CD14-positive monocyte (primary cell): Measurements from ENCODE around the gene HIGD1C. TPM values are rescaled to one million over a fixed set of nuclear protein-coding genes. Genes with fewer than 3 reads are reported as not detected.

Experiments
- DNase-seq, 3 donors: peaks; one replicate each; pipeline ENCODE4 v3.0.0-alpha.2; 2011 to 2022
- H2AFZ ChIP-seq: 2 replicates; pipeline ENCODE4 v1.6.0; 2012; ENCODE audit warnings: mild to moderate bottlenecking, low read depth, low read length, inconsistent platforms; ENCODE audit not compliant: insufficient read depth, poor library complexity, severe bottlenecking
- H3K27ac ChIP-seq, 2 donors: 1 replicate in 1 of 2; 2 replicates in 1 of 2; pipeline ENCODE4 v1.5.1; 2012 to 2013; ENCODE audit warnings: low read length in 2 of 2, control low read depth in 1 of 2, inconsistent platforms in 1 of 2, low read depth in 1 of 2, mild to moderate bottlenecking in 1 of 2
- H3K27me3 ChIP-seq, 2 donors: one replicate each; pipeline versions ENCODE4 v1.6.0 to v1.6.1; 2011 to 2013; ENCODE audit warnings: low read length in 2 of 2; ENCODE audit not compliant: control insufficient read depth in 2 of 2, insufficient read depth in 2 of 2
- H3K36me3 ChIP-seq, 2 donors: replicated peaks in 1 of 2; 1 replicate in 1 of 2; 2 replicates in 1 of 2; pipeline versions ENCODE4 v1.5.1 to v1.6.1; 2012 to 2013; ENCODE audit warnings: low read length in 2 of 2, control low read depth in 1 of 2, inconsistent platforms in 1 of 2, mild to moderate bottlenecking in 1 of 2; ENCODE audit not compliant: insufficient read depth in 2 of 2, control insufficient read depth in 1 of 2
- H3K4me1 ChIP-seq, 2 donors: 1 replicate in 1 of 2; 2 replicates in 1 of 2; pipeline versions ENCODE4 v1.5.1 to v1.6.1; 2012 to 2013; ENCODE audit warnings: low read length in 2 of 2, control low read depth in 1 of 2, inconsistent platforms in 1 of 2, mild to moderate bottlenecking in 1 of 2, moderate library complexity in 1 of 2; ENCODE audit not compliant: insufficient read depth in 2 of 2, control insufficient read depth in 1 of 2
- H3K4me2 ChIP-seq: replicated peaks from 2 replicates; pipeline ENCODE3; 2012; ENCODE audit warnings: low read length, moderate library complexity, mild to moderate bottlenecking; ENCODE audit not compliant: poor library complexity, severe bottlenecking; ENCODE audit errors: extremely low read depth
- H3K4me3 ChIP-seq, 3 experiments: fragments of 200-600 bp in 1 of 3; sonication (generic) in 1 of 3; replicated peaks in 1 of 3; 1 replicate in 2 of 3; 2 replicates in 1 of 3; pipeline ENCODE4 v1.5.1; 2011 to 2013; ENCODE audit warnings: low read length in 3 of 3, mild to moderate bottlenecking in 3 of 3, control low read depth in 2 of 3, low read depth in 2 of 3, inconsistent platforms in 1 of 3, moderate library complexity in 1 of 3
- H3K79me2 ChIP-seq: 2 replicates; pipeline ENCODE4 v1.6.0; 2012; ENCODE audit warnings: mild to moderate bottlenecking, control low read depth, inconsistent platforms, low read length, moderate library complexity; ENCODE audit not compliant: insufficient read depth
- H3K9ac ChIP-seq: 2 replicates; pipeline ENCODE4 v1.6.0; 2017; ENCODE audit warnings: low read length, mild to moderate bottlenecking; ENCODE audit not compliant: insufficient read depth, poor library complexity, severe bottlenecking
- H3K9me3 ChIP-seq, 2 donors: replicated peaks in 1 of 2; 1 replicate in 1 of 2; 2 replicates in 1 of 2; pipeline versions ENCODE4 v1.5.1 to v1.6.1; 2012 to 2013; ENCODE audit warnings: low read length in 2 of 2, control low read depth in 1 of 2; ENCODE audit not compliant: control insufficient read depth in 1 of 2, insufficient read depth in 1 of 2
- H4K20me1 ChIP-seq: 2 replicates; pipeline ENCODE4 v1.6.0; 2012; ENCODE audit warnings: mild to moderate bottlenecking, low read length, control low read depth, moderate library complexity; ENCODE audit not compliant: insufficient read depth
- H3K27ac Mint-ChIP-seq, 7 donors: one replicate each; pipeline ENCODE4 v1.8.0; 2020; ENCODE audit warnings: mild to moderate bottlenecking in 7 of 7, mixed read lengths in 7 of 7, moderate library complexity in 6 of 7, inconsistent platforms in 2 of 7
- H3K27me3 Mint-ChIP-seq, 3 donors: one replicate each; pipeline ENCODE4 v1.8.0; 2021 to 2022; ENCODE audit warnings: low read depth in 3 of 3, mild to moderate bottlenecking in 3 of 3, mixed read lengths in 3 of 3, moderate library complexity in 3 of 3, inconsistent platforms in 1 of 3
- H3K36me3 Mint-ChIP-seq, 2 donors: one replicate each; pipeline ENCODE4 v1.8.0; 2020; ENCODE audit warnings: mixed read lengths in 2 of 2, inconsistent platforms in 1 of 2, mild to moderate bottlenecking in 1 of 2
- H3K4me1 Mint-ChIP-seq: one replicate; pipeline ENCODE4 v1.8.0; 2020; ENCODE audit warnings: mild to moderate bottlenecking, mixed read lengths
- H3K4me3 Mint-ChIP-seq, 2 donors: one replicate each; pipeline ENCODE4 v1.8.0; 2020; ENCODE audit warnings: mild to moderate bottlenecking in 2 of 2, mixed read lengths in 2 of 2, moderate library complexity in 1 of 2
- H3K9me3 Mint-ChIP-seq, 7 donors: one replicate each; pipeline ENCODE4 v1.8.0; 2020 to 2022; ENCODE audit warnings: mixed read lengths in 7 of 7, mild to moderate bottlenecking in 6 of 7, moderate library complexity in 6 of 7, inconsistent platforms in 2 of 7
- WGBS: methylation state at CpG from one replicate; pipeline ENCODE4 v1.1.5; 2013; ENCODE audit warnings: missing lambda C conversion rate; ENCODE audit not compliant: insufficient coverage; 5-methylcytosine and 5-hydroxymethylcytosine counted together
- intact Hi-C, 2 donors: fragments of 100-400 bp; cut with micrococcal nuclease; formaldehyde crosslinking; loops; one replicate each; pipeline versions ENCODE4 v1.15.0 to v1.15.1; 2023
- polyA plus RNA-seq, 3 donors: library from polyadenylated mRNA; depleted of rRNA in 1 of 3; unstranded in 2 of 3; stranded (reverse) in 1 of 3; fragments of 300-500 nt in 2 of 3; fragments of >200 nt in 1 of 3; fragmentation: Illumina TruSeq in 2 of 3; gene quantifications; 1 replicate in 2 of 3; 2 replicates in 1 of 3; pipeline ENCODE4 v1.2.3, GENCODE V29; 2012 to 2021
- TF ChIP-seq, protein P1 (sequence below): fragments of 200-600 bp; IDR thresholded peaks from one replicate; pipeline ENCODE4 v1.8.0; 2022; ENCODE audit warnings: antibody characterized with exemption, mild to moderate bottlenecking

The HIGD1C gene
- polyA plus RNA-seq, 3 donors, result not detected

DNA sequence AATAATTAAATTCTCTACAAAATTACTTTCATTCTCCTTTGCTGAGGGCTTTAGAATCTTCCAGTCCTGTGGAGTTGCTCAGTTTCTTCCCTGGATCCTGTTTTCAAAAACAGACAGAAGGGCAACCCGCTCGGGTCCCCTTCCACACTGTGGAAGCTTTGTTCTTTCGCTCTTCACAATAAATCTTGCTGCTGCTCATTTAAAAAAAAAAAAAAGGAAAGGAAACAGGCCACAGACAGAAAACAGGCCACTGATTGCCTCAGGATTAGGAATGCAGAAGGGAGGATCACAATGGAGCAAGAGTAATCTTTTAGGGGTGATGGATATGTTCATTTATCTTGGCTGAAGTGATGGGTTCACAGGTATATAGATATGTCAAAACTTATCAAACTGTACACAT is 29.5 kb upstream of the HIGD1C start:
- H2AFZ ChIP-seq, result peak overlapping the region; percentile 60
- peak overlapping the region; percentile 16 for H3K9ac ChIP-seq
- no CpG with 5 or more reads among the region's 3 CpGs for WGBS
- Mint-ChIP-seq H3K27me3 (peaks cover 0 to 2% (median 0%) of the 10 kb centered on the region in 3 donors), H3K4me3 (peak overlapping the region; percentile 25 to 65), H3K27ac (peak overlapping the region; percentile 81 to 98 (median 88)), H3K9me3 (peaks cover 3 to 7% (median 6%) of the 10 kb centered on the region in 7 donors), H3K36me3 (no peaks in the 10 kb centered on the region), H3K4me1 (peaks cover 45% of the 10 kb centered on the region)
- H3K4me2 ChIP-seq, result peak overlapping the region; percentile 99
- TF ChIP-seq, protein P1, sequence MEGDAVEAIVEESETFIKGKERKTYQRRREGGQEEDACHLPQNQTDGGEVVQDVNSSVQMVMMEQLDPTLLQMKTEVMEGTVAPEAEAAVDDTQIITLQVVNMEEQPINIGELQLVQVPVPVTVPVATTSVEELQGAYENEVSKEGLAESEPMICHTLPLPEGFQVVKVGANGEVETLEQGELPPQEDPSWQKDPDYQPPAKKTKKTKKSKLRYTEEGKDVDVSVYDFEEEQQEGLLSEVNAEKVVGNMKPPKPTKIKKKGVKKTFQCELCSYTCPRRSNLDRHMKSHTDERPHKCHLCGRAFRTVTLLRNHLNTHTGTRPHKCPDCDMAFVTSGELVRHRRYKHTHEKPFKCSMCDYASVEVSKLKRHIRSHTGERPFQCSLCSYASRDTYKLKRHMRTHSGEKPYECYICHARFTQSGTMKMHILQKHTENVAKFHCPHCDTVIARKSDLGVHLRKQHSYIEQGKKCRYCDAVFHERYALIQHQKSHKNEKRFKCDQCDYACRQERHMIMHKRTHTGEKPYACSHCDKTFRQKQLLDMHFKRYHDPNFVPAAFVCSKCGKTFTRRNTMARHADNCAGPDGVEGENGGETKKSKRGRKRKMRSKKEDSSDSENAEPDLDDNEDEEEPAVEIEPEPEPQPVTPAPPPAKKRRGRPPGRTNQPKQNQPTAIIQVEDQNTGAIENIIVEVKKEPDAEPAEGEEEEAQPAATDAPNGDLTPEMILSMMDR, result no peak
- H3K4me3 ChIP-seq, result peak overlapping the region in 1 of 3 experiments; percentile 98
- no peaks in the 10 kb centered on the region for H3K36me3 ChIP-seq
- H3K27me3 ChIP-seq, result no peaks in the 10 kb centered on the region
- H4K20me1 ChIP-seq, result peaks cover 23% of the 10 kb centered on the region
- H3K4me1 ChIP-seq, result peaks cover 26 to 42% of the 10 kb centered on the region in 2 donors
- DNase-seq, result no peak
- peaks cover 0 to 5% of the 10 kb centered on the region in 2 donors for H3K9me3 ChIP-seq
- peaks cover 34% of the 10 kb centered on the region for H3K79me2 ChIP-seq
- intact Hi-C loops, result loop anchor here in 1 of 2 donors (10.0 kb wide), 1 partner anchor 1218 kb away; the partner anchor contains the start of gene FMNL3
- H3K27ac ChIP-seq, result peak overlapping the region in 1 of 2 donors; percentile 83

DNA sequence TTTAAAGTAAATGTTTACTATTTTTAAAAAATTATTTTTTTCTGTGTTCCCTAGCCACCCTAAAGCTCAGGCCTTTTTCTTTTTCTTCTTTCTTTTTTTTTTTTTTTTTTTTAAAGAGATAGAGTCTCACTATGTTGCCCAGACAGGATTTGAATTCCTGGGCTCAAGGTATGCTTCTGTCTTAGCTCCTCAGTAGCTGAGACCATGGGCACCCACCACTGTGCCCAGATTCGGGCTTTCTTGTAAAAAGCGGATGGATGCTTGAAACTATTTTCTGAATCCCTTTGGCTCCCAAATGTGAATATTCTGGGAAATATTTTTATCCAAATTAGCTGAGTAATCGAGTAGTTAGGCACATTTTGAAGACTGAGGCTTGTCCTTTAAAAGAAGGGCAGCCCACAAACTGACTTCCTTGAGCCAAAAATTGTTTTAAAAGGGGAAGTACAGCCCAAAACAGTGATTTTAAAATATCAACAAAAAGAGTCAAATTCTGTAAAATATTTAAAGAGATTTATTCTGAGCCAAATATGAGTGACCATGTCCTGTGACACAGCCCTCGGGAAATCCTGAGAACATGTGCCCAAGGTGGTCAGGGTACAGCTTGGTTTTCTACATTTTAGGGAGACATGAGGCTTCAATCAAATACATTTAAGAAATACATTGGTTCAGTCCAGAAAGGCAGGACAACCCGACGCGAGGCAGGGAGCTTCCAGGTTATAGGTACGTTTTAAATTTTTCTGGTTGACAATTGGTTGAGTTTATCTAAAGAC is 28.8 kb upstream of the HIGD1C start:
- DNase-seq, result peak in 1 of 3 donors; percentile 27
- H3K27ac ChIP-seq, result peak overlapping the region; percentile 50 to 83

More for the DNA sequence above, 28.8 kb upstream of the HIGD1C start:
- Mint-ChIP-seq H3K27ac (peak overlapping the region; percentile 95 to 98 (median 96)), H3K36me3 (peaks cover 0 to 2% of the 10 kb centered on the region in 2 donors), H3K9me3 (peaks cover 0 to 3% (median under 1%) of the 10 kb centered on the region in 7 donors), H3K4me3 (peak overlapping the region; percentile 98 to 100), H3K4me1 (peaks cover 52% of the 10 kb centered on the region), H3K27me3 (peaks cover 0 to 2% (median 0%) of the 10 kb centered on the region in 3 donors)
- intact Hi-C loops, result loop anchor here in 1 of 2 donors (10.0 kb wide), 1 partner anchor 1219 kb away; the partner anchor contains the start of gene FMNL3
- Histone ChIP-seq H3K27me3 (no peaks in the 10 kb centered on the region), H3K4me3 (peak overlapping the region; percentile 59 to 98 (median 87)), H3K9ac (peak overlapping the region; percentile 70), H3K36me3 (no peaks in the 10 kb centered on the region), H2AFZ (peak overlapping the region; percentile 62), H3K9me3 (peaks cover 0 to under 1% of the 10 kb centered on the region in 2 donors), H3K79me2 (peaks cover 41% of the 10 kb centered on the region), H3K4me2 (peak overlapping the region; percentile 99), H4K20me1 (peaks cover 30% of the 10 kb centered on the region), H3K4me1 (peaks cover 33 to 50% of the 10 kb centered on the region in 2 donors)
- TF ChIP-seq, protein P1, result no peak
- 18% methylated on average over 7 of the region's 8 CpGs for WGBS
